HL-60 (cell line): Measurements from ENCODE around the gene CCL27.

Source experiments
- CTCF ChIP-seq: IDR thresholded peaks from one replicate; pipeline ENCODE4 v1.5.1; 2011; ENCODE audit warnings: low read length, control low read depth, inconsistent platforms; ENCODE audit not compliant: insufficient read depth
- POLR2AphosphoS5 ChIP-seq: IDR thresholded peaks from 2 replicates; pipeline ENCODE4 v1.6.1; 2012; ENCODE audit warnings: low read depth

GRCh38 chr9:34638138-34638445 lies 24.4 kb downstream of the CCL27 start:
- TF ChIP-seq CTCF = no peak
- TF ChIP-seq POLR2AphosphoS5 = no peak
